DOHH2 (cell line): ENCODE data around the gene TRAF4.

Experiments
- CTCF ChIP-seq: fragments of 200-600 bp; sonication (generic); IDR thresholded peaks from one replicate; pipeline ENCODE4 v1.5.1; 2014; ENCODE audit warnings: antibody characterized with exemption, mild to moderate bottlenecking, low read depth, low read length; ENCODE audit not compliant: poor library complexity, severe bottlenecking
- EZH2phosphoT487 ChIP-seq: fragments of 200-600 bp; sonication (generic); IDR thresholded peaks from 2 replicates; pipeline ENCODE4 v1.6.1; 2017; ENCODE audit warnings: borderline replicate concordance, mild to moderate bottlenecking, antibody characterized with exemption, low read length, moderate library complexity, mixed read lengths

GRCh38 chr17:28724500-28725165, 19.2 kb upstream of the TRAF4 start:
- TF ChIP-seq CTCF (no peak), EZH2phosphoT487 (no peak)
